HepG2 (cell line): Measurements from ENCODE around the gene CR1L.

Experiments
- FLYWCH1 ChIP-seq: sonication (generic); formaldehyde crosslinking; IDR thresholded peaks from 2 replicates; pipeline ENCODE4 v1.8.1; 2023; ENCODE audit warnings: mild to moderate bottlenecking, missing genetic modification reagents
- FOXM1 ChIP-seq: sonication (generic); formaldehyde crosslinking; IDR thresholded peaks from 2 replicates; pipeline ENCODE4 v1.5.0; 2020; ENCODE audit warnings: missing genetic modification reagents

DNA sequence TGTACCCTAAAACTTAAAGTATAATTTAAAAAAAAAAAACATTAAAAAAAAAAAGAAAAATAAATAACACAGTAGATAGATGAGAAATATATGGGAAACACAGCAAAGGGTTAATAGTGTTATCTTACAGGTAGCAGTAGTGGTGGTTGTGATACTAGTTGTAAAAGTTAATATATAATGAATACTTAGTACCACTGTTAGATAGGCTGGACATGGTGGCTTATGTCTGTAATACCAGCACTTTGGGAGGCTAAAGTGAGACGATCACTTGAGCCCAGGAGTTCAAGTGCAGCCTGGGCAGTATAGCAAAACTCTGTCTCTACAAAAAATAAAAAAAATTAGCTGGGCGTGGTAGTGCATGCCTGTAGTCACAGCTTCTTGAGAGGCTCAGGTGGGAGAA is 74.3 kb downstream of the CR1L start:
- TF ChIP-seq FLYWCH1 (CRISPR knock-in tag), result no peak
- no peak for TF ChIP-seq FOXM1 (CRISPR knock-in tag)
